Endothelial cell of umbilical vein (primary cell): ENCODE data around the gene DNMT3B. TPM values are rescaled to one million over a fixed set of nuclear protein-coding genes. Genes with fewer than 3 reads are reported as not detected.

Experiments used
- BruUV-seq: library from RNA; stranded (reverse); fragments of 400-500 nt; replicated peaks from 2 replicates; lab custom pipeline; 2021; lab: Mats Ljungman, UMichigan
- CTCF ChIA-PET: fragments of 300-600, 350-600 bp; sonication (Branson Sonifier 250); formaldehyde crosslinking; loops from one replicate; lab custom pipeline; 2021; ENCODE audit warnings: antibody characterized with exemption, inconsistent platforms; lab: Charles Lee
- POLR2A ChIA-PET: fragments of 300-600, 350-600 bp; sonication (Branson Sonifier 250); formaldehyde crosslinking; loops from one replicate; lab custom pipeline; 2021; ENCODE audit warnings: antibody characterized with exemption, inconsistent platforms; lab: Charles Lee
- DNase-seq: peaks from one replicate; pipeline ENCODE4 v3.0.0-alpha.2; 2011; ENCODE audit warnings: low read depth, low spot score
- FAIRE-seq: peaks from 2 replicates; lab custom pipeline; 2011; peaks lifted over from hg19 to GRCh38; lab: Jason Lieb, UNC
- H2AFZ ChIP-seq: 2 replicates; pipeline ENCODE4 v1.6.0; 2012; ENCODE audit warnings: low read depth, low read length, control low read depth, inconsistent platforms
- H3K27ac ChIP-seq: 2 replicates; pipeline ENCODE4 v1.5.1; 2011; ENCODE audit warnings: low read depth, mild to moderate bottlenecking, control low read depth, low read length, moderate library complexity; ENCODE audit not compliant: insufficient read depth
- H3K27me3 ChIP-seq, 2 experiments: 2 replicates each; pipeline versions ENCODE4 v1.6.0 to v1.6.1; 2011; ENCODE audit warnings: low read length in 2 of 2, mixed read lengths in 1 of 2; ENCODE audit not compliant: control insufficient read depth in 2 of 2, insufficient read depth in 2 of 2
- H3K36me3 ChIP-seq, 2 experiments: 2 replicates in 1 of 2; 3 replicates in 1 of 2; pipeline ENCODE4 v1.5.1; 2011; ENCODE audit warnings: low read length in 2 of 2, mild to moderate bottlenecking in 1 of 2, moderate library complexity in 1 of 2; ENCODE audit not compliant: control insufficient read depth in 2 of 2, insufficient read depth in 2 of 2; ENCODE audit errors: extremely low read depth in 1 of 2
- H3K4me1 ChIP-seq: 3 replicates; pipeline ENCODE4 v1.5.1; 2011; ENCODE audit warnings: mild to moderate bottlenecking, low read length; ENCODE audit not compliant: control insufficient read depth, insufficient read depth; ENCODE audit errors: extremely low read depth
- H3K4me2 ChIP-seq: 2 replicates; pipeline ENCODE4 v1.6.1; 2011; ENCODE audit warnings: low read length, control low read depth, mixed read lengths; ENCODE audit not compliant: insufficient read depth
- H3K4me3 ChIP-seq, 3 experiments: fragments of 200-600 bp in 1 of 3; sonication (generic), shearing (Covaris generic) in 1 of 3; replicated peaks in 1 of 3; 2 replicates each; pipeline ENCODE4 v1.5.1; 2011 to 2016; ENCODE audit warnings: control low read depth in 3 of 3, low read length in 3 of 3, mild to moderate bottlenecking in 2 of 3, inconsistent platforms in 1 of 3, low read depth in 1 of 3, moderate library complexity in 1 of 3; ENCODE audit not compliant: insufficient read depth in 1 of 3
- H3K79me2 ChIP-seq: 2 replicates; pipeline ENCODE4 v1.6.0; 2012; ENCODE audit warnings: low read length, inconsistent platforms; ENCODE audit not compliant: control insufficient read depth, insufficient read depth
- H3K9ac ChIP-seq: replicated peaks from 2 replicates; pipeline ENCODE3; 2011; ENCODE audit warnings: low read length, control low read depth; ENCODE audit not compliant: insufficient read depth; ENCODE audit errors: extremely low read depth
- H3K9me1 ChIP-seq: replicated peaks from 3 replicates; pipeline ENCODE4 v1.6.0; 2011; ENCODE audit warnings: mild to moderate bottlenecking, low read length; ENCODE audit not compliant: control insufficient read depth, insufficient read depth; ENCODE audit errors: extremely low read depth
- H3K9me3 ChIP-seq: replicated peaks from 2 replicates; pipeline ENCODE4 v1.5.1; 2012; ENCODE audit warnings: low read length, inconsistent platforms; ENCODE audit not compliant: control insufficient read depth, insufficient read depth
- H4K20me1 ChIP-seq: replicated peaks from 2 replicates; pipeline ENCODE3; 2011; ENCODE audit warnings: mild to moderate bottlenecking, low read length; ENCODE audit not compliant: control insufficient read depth, insufficient read depth; ENCODE audit errors: extremely low read depth
- EZH2 ChIP-seq: IDR thresholded peaks from 2 replicates; pipeline ENCODE4 v1.6.1; 2012; ENCODE audit warnings: borderline replicate concordance, low read depth, mild to moderate bottlenecking, moderate library complexity, low read length, inconsistent platforms; ENCODE audit not compliant: severe bottlenecking
- FOS ChIP-seq: IDR thresholded peaks from 2 replicates; pipeline ENCODE4 v1.6.1; 2011; ENCODE audit warnings: mild to moderate bottlenecking, low read length, moderate library complexity, borderline replicate concordance; ENCODE audit not compliant: insufficient read depth
- GATA2 ChIP-seq: IDR thresholded peaks from 2 replicates; pipeline ENCODE4 v1.7.0; 2011; ENCODE audit warnings: low read depth, mild to moderate bottlenecking, moderate library complexity, mixed read lengths, low read length; ENCODE audit not compliant: insufficient read length, insufficient read depth
- JUN ChIP-seq: IDR thresholded peaks from 2 replicates; pipeline ENCODE4 v1.6.1; 2011; ENCODE audit warnings: borderline replicate concordance, low read depth; ENCODE audit not compliant: insufficient read length, insufficient read depth
- MYC ChIP-seq: IDR thresholded peaks from one replicate; pipeline ENCODE4 v1.6.1; 2011; ENCODE audit warnings: mild to moderate bottlenecking, low read depth, low read length
- POLR2A ChIP-seq: IDR thresholded peaks from 2 replicates; pipeline ENCODE4 v1.6.1; 2012; ENCODE audit warnings: low read depth, mild to moderate bottlenecking, control low read depth, low read length
- POLR2AphosphoS5 ChIP-seq: IDR thresholded peaks from 2 replicates; pipeline ENCODE4 v1.6.1; 2012; ENCODE audit warnings: low read depth, mild to moderate bottlenecking, control low read depth, low read length, moderate library complexity; ENCODE audit not compliant: insufficient read depth
- dilution Hi-C: fragments of 300-500 bp; cut with MboI; formaldehyde crosslinking; loops from one replicate; pipeline ENCODE4 v1.15.0; 2019; ENCODE audit warnings: low sequenced_read_pairs; ENCODE audit not compliant: extremely low pct_ligation_motif_present
- intact Hi-C: fragments of 100-400 bp; cut with micrococcal nuclease; formaldehyde crosslinking; loops from one replicate; pipeline ENCODE4 v1.10.0; 2022
- polyA plus RNA-seq, 4 experiments: library from polyadenylated mRNA; depleted of rRNA in 3 of 4; stranded (reverse) in 3 of 4; unstranded in 1 of 4; fragments of >200 nt; gene quantifications; 2 replicates each; pipeline versions ENCODE4 v1.2.1 to v1.2.3, GENCODE V29; 2011 to 2012; ENCODE audit warnings: missing spikeins in 1 of 4
- total RNA-seq: library from RNA; stranded (reverse); gene quantifications from 2 replicates; pipeline ENCODE4 v1.2.3, GENCODE V29; 2021
- TF ChIP-seq, protein P1 (sequence below), 2 donors: IDR thresholded peaks; 1 replicate in 1 of 2; 2 replicates in 1 of 2; pipeline ENCODE4 v1.5.1; 2011; ENCODE audit warnings: low read length in 2 of 2, mild to moderate bottlenecking in 2 of 2, moderate library complexity in 2 of 2, control low read depth in 1 of 2, inconsistent platforms in 1 of 2, low read depth in 1 of 2; ENCODE audit not compliant: insufficient read depth in 1 of 2; ENCODE audit errors: extremely low read depth in 1 of 2
- TF ChIP-seq, protein P2 (sequence below): IDR thresholded peaks from 2 replicates; pipeline ENCODE4 v1.6.1; 2011; ENCODE audit not compliant: insufficient read depth, insufficient read length

DNMT3B gene
- total and polyA plus RNA-seq, 2 donors (not counting 3 experiments of a cell fraction or from before 2014, with no cell fraction given) = 3.6 to 6.8 TPM

DNA sequence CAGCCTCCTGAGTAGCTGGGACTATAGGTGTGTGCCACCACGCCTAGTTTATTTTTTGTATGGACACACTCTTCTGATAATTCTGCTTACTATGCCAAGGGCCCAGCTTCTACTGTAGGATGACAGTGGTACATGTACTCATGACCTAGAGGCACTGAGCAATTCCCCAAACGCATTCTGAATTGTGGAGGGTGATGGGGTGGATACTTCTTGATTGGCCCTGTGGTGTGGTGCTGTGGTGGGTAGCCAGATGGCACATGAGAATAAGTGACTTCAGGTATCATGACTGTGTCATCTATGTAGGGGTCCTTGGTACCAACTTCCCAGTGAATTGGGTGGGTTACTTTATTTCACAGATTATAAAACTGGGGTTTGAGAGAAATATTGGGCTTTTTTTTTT, 11.0 kb downstream of the DNMT3B start:
- dilution Hi-C loops = no loop called here
- POLR2A ChIA-PET = no interaction called here

More for the DNA sequence above, 11.0 kb downstream of the DNMT3B start:
- H3K4me2 ChIP-seq = no peak overlapping the region
- no peak overlapping the region for H3K4me3 ChIP-seq
- FAIRE-seq (no peak), DNase-seq (no peak)
- H3K27me3 ChIP-seq = no peaks in the 10 kb centered on the region
- H3K79me2 ChIP-seq = no peaks in the 10 kb centered on the region
- H4K20me1 ChIP-seq = no peaks in the 10 kb centered on the region
- H3K9me1 ChIP-seq = no peaks in the 10 kb centered on the region
- no peaks in the 10 kb centered on the region for H3K4me1 ChIP-seq
- no peak overlapping the region for H3K9ac ChIP-seq
- BruUV-seq = no TSS peak
- intact Hi-C loops = no loop called here
- H3K36me3 ChIP-seq = no peaks in the 10 kb centered on the region
- H3K9me3 ChIP-seq = no peaks in the 10 kb centered on the region
- TF ChIP-seq POLR2AphosphoS5 (no peak), FOS (no peak), POLR2A (no peak), JUN (no peak), MYC (no peak), GATA2 (no peak), EZH2 (no peak)
- TF ChIP-seq, protein P1, sequence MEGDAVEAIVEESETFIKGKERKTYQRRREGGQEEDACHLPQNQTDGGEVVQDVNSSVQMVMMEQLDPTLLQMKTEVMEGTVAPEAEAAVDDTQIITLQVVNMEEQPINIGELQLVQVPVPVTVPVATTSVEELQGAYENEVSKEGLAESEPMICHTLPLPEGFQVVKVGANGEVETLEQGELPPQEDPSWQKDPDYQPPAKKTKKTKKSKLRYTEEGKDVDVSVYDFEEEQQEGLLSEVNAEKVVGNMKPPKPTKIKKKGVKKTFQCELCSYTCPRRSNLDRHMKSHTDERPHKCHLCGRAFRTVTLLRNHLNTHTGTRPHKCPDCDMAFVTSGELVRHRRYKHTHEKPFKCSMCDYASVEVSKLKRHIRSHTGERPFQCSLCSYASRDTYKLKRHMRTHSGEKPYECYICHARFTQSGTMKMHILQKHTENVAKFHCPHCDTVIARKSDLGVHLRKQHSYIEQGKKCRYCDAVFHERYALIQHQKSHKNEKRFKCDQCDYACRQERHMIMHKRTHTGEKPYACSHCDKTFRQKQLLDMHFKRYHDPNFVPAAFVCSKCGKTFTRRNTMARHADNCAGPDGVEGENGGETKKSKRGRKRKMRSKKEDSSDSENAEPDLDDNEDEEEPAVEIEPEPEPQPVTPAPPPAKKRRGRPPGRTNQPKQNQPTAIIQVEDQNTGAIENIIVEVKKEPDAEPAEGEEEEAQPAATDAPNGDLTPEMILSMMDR (IDR thresholded peaks at IDR 0.05; ENCODE audit: extremely low read depth in 1 of 2, insufficient read depth in 1 of 2, low read depth in 1 of 2, low read length in 2 of 2) = no peak
- TF ChIP-seq, protein P2, sequence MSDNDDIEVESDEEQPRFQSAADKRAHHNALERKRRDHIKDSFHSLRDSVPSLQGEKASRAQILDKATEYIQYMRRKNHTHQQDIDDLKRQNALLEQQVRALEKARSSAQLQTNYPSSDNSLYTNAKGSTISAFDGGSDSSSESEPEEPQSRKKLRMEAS = no peak
- CTCF ChIA-PET = interaction anchor here (1.4 kb wide), 1 partner anchor 99 kb away, joined by 3 read pairs; the partner anchor contains the start of gene C20orf203
- no peak overlapping the region for H2AFZ ChIP-seq
- H3K27ac ChIP-seq = no peak overlapping the region
